CD14-positive monocyte (primary cell): ENCODE data around the gene PARP3. TPM values are rescaled to one million over a fixed set of nuclear protein-coding genes. Genes with fewer than 3 reads are reported as not detected.

Source experiments
- DNase-seq, 3 donors: peaks; one replicate each; pipeline ENCODE4 v3.0.0-alpha.2; 2011 to 2022
- H2AFZ ChIP-seq: 2 replicates; pipeline ENCODE4 v1.6.0; 2012; ENCODE audit warnings: mild to moderate bottlenecking, low read depth, low read length, inconsistent platforms; ENCODE audit not compliant: insufficient read depth, poor library complexity, severe bottlenecking
- H3K27ac ChIP-seq, 2 donors: 1 replicate in 1 of 2; 2 replicates in 1 of 2; pipeline ENCODE4 v1.5.1; 2012 to 2013; ENCODE audit warnings: low read length in 2 of 2, control low read depth in 1 of 2, inconsistent platforms in 1 of 2, low read depth in 1 of 2, mild to moderate bottlenecking in 1 of 2
- H3K27me3 ChIP-seq, 2 donors: one replicate each; pipeline versions ENCODE4 v1.6.0 to v1.6.1; 2011 to 2013; ENCODE audit warnings: low read length in 2 of 2; ENCODE audit not compliant: control insufficient read depth in 2 of 2, insufficient read depth in 2 of 2
- H3K36me3 ChIP-seq, 2 donors: replicated peaks in 1 of 2; 1 replicate in 1 of 2; 2 replicates in 1 of 2; pipeline versions ENCODE4 v1.5.1 to v1.6.1; 2012 to 2013; ENCODE audit warnings: low read length in 2 of 2, control low read depth in 1 of 2, inconsistent platforms in 1 of 2, mild to moderate bottlenecking in 1 of 2; ENCODE audit not compliant: insufficient read depth in 2 of 2, control insufficient read depth in 1 of 2
- H3K4me1 ChIP-seq, 2 donors: 1 replicate in 1 of 2; 2 replicates in 1 of 2; pipeline versions ENCODE4 v1.5.1 to v1.6.1; 2012 to 2013; ENCODE audit warnings: low read length in 2 of 2, control low read depth in 1 of 2, inconsistent platforms in 1 of 2, mild to moderate bottlenecking in 1 of 2, moderate library complexity in 1 of 2; ENCODE audit not compliant: insufficient read depth in 2 of 2, control insufficient read depth in 1 of 2
- H3K4me2 ChIP-seq: replicated peaks from 2 replicates; pipeline ENCODE3; 2012; ENCODE audit warnings: low read length, moderate library complexity, mild to moderate bottlenecking; ENCODE audit not compliant: poor library complexity, severe bottlenecking; ENCODE audit errors: extremely low read depth
- H3K4me3 ChIP-seq, 3 experiments: fragments of 200-600 bp in 1 of 3; sonication (generic) in 1 of 3; replicated peaks in 1 of 3; 1 replicate in 2 of 3; 2 replicates in 1 of 3; pipeline ENCODE4 v1.5.1; 2011 to 2013; ENCODE audit warnings: low read length in 3 of 3, mild to moderate bottlenecking in 3 of 3, control low read depth in 2 of 3, low read depth in 2 of 3, inconsistent platforms in 1 of 3, moderate library complexity in 1 of 3
- H3K79me2 ChIP-seq: 2 replicates; pipeline ENCODE4 v1.6.0; 2012; ENCODE audit warnings: mild to moderate bottlenecking, control low read depth, inconsistent platforms, low read length, moderate library complexity; ENCODE audit not compliant: insufficient read depth
- H3K9ac ChIP-seq: 2 replicates; pipeline ENCODE4 v1.6.0; 2017; ENCODE audit warnings: low read length, mild to moderate bottlenecking; ENCODE audit not compliant: insufficient read depth, poor library complexity, severe bottlenecking
- H3K9me3 ChIP-seq, 2 donors: replicated peaks in 1 of 2; 1 replicate in 1 of 2; 2 replicates in 1 of 2; pipeline versions ENCODE4 v1.5.1 to v1.6.1; 2012 to 2013; ENCODE audit warnings: low read length in 2 of 2, control low read depth in 1 of 2; ENCODE audit not compliant: control insufficient read depth in 1 of 2, insufficient read depth in 1 of 2
- H4K20me1 ChIP-seq: 2 replicates; pipeline ENCODE4 v1.6.0; 2012; ENCODE audit warnings: mild to moderate bottlenecking, low read length, control low read depth, moderate library complexity; ENCODE audit not compliant: insufficient read depth
- H3K27ac Mint-ChIP-seq, 7 donors: one replicate each; pipeline ENCODE4 v1.8.0; 2020; ENCODE audit warnings: mild to moderate bottlenecking in 7 of 7, mixed read lengths in 7 of 7, moderate library complexity in 6 of 7, inconsistent platforms in 2 of 7
- H3K27me3 Mint-ChIP-seq, 3 donors: one replicate each; pipeline ENCODE4 v1.8.0; 2021 to 2022; ENCODE audit warnings: low read depth in 3 of 3, mild to moderate bottlenecking in 3 of 3, mixed read lengths in 3 of 3, moderate library complexity in 3 of 3, inconsistent platforms in 1 of 3
- H3K36me3 Mint-ChIP-seq, 2 donors: one replicate each; pipeline ENCODE4 v1.8.0; 2020; ENCODE audit warnings: mixed read lengths in 2 of 2, inconsistent platforms in 1 of 2, mild to moderate bottlenecking in 1 of 2
- H3K4me1 Mint-ChIP-seq: one replicate; pipeline ENCODE4 v1.8.0; 2020; ENCODE audit warnings: mild to moderate bottlenecking, mixed read lengths
- H3K4me3 Mint-ChIP-seq, 2 donors: one replicate each; pipeline ENCODE4 v1.8.0; 2020; ENCODE audit warnings: mild to moderate bottlenecking in 2 of 2, mixed read lengths in 2 of 2, moderate library complexity in 1 of 2
- H3K9me3 Mint-ChIP-seq, 7 donors: one replicate each; pipeline ENCODE4 v1.8.0; 2020 to 2022; ENCODE audit warnings: mixed read lengths in 7 of 7, mild to moderate bottlenecking in 6 of 7, moderate library complexity in 6 of 7, inconsistent platforms in 2 of 7
- WGBS: methylation state at CpG from one replicate; pipeline ENCODE4 v1.1.5; 2013; ENCODE audit warnings: missing lambda C conversion rate; ENCODE audit not compliant: insufficient coverage; 5-methylcytosine and 5-hydroxymethylcytosine counted together
- intact Hi-C, 2 donors: fragments of 100-400 bp; cut with micrococcal nuclease; formaldehyde crosslinking; loops; one replicate each; pipeline versions ENCODE4 v1.15.0 to v1.15.1; 2023
- polyA plus RNA-seq, 3 donors: library from polyadenylated mRNA; depleted of rRNA in 1 of 3; unstranded in 2 of 3; stranded (reverse) in 1 of 3; fragments of 300-500 nt in 2 of 3; fragments of >200 nt in 1 of 3; fragmentation: Illumina TruSeq in 2 of 3; gene quantifications; 1 replicate in 2 of 3; 2 replicates in 1 of 3; pipeline ENCODE4 v1.2.3, GENCODE V29; 2012 to 2021
- TF ChIP-seq, protein P1 (sequence below): fragments of 200-600 bp; IDR thresholded peaks from one replicate; pipeline ENCODE4 v1.8.0; 2022; ENCODE audit warnings: antibody characterized with exemption, mild to moderate bottlenecking

The PARP3 gene
- polyA plus RNA-seq, 3 donors, result 1.2 to 6.9 (median 1.7) TPM

DNA sequence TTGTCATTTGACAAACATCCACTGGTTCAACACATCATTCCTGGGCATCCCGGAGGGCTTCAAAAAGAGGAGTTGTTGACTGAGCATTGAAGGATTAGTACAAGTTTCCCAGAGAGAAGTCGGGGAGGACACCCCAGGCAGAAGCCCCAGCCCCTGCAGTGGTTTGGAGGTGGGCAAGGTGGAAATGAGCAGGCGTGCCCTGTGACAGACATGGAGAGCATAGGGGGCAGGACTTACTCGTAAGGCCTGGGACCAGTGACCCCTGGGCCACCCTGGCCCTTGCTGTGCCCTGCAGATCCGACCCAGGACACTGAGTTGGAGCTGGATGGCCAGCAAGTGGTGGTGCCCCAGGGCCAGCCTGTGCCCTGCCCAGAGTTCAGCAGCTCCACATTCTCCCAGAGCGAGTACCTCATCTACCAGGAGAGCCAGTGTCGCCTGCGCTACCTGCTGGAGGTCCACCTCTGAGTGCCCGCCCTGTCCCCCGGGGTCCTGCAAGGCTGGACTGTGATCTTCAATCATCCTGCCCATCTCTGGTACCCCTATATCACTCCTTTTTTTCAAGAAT lies 5.9 kb downstream of the PARP3 start:
- Histone ChIP-seq H4K20me1 (no peaks in the 10 kb centered on the region), H3K27ac (no peak overlapping the region), H3K4me2 (no peak overlapping the region), H2AFZ (no peak overlapping the region), H3K79me2 (no peaks in the 10 kb centered on the region), H3K9ac (no peak overlapping the region), H3K9me3 (no peaks in the 10 kb centered on the region), H3K27me3 (no peaks in the 10 kb centered on the region), H3K36me3 (no peaks in the 10 kb centered on the region), H3K4me1 (peaks cover 5 to 8% of the 10 kb centered on the region in 2 donors), H3K4me3 (no peak overlapping the region)
- no peaks in the 10 kb centered on the region for H3K36me3 Mint-ChIP-seq
- peaks cover 8% of the 10 kb centered on the region for H3K4me1 Mint-ChIP-seq
- peaks cover 2 to 4% (median 2%) of the 10 kb centered on the region in 3 donors for H3K27me3 Mint-ChIP-seq
- no peak overlapping the region for H3K4me3 Mint-ChIP-seq
- H3K9me3 Mint-ChIP-seq, result peaks cover 0 to 1% (median 0%) of the 10 kb centered on the region in 7 donors
- DNase-seq, result no peak
- TF ChIP-seq, protein P1, sequence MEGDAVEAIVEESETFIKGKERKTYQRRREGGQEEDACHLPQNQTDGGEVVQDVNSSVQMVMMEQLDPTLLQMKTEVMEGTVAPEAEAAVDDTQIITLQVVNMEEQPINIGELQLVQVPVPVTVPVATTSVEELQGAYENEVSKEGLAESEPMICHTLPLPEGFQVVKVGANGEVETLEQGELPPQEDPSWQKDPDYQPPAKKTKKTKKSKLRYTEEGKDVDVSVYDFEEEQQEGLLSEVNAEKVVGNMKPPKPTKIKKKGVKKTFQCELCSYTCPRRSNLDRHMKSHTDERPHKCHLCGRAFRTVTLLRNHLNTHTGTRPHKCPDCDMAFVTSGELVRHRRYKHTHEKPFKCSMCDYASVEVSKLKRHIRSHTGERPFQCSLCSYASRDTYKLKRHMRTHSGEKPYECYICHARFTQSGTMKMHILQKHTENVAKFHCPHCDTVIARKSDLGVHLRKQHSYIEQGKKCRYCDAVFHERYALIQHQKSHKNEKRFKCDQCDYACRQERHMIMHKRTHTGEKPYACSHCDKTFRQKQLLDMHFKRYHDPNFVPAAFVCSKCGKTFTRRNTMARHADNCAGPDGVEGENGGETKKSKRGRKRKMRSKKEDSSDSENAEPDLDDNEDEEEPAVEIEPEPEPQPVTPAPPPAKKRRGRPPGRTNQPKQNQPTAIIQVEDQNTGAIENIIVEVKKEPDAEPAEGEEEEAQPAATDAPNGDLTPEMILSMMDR, result no peak
- no peak overlapping the region for H3K27ac Mint-ChIP-seq
- intact Hi-C loops, result no loop called here
- 92% methylated on average over 9 of the region's 10 CpGs for WGBS

DNA sequence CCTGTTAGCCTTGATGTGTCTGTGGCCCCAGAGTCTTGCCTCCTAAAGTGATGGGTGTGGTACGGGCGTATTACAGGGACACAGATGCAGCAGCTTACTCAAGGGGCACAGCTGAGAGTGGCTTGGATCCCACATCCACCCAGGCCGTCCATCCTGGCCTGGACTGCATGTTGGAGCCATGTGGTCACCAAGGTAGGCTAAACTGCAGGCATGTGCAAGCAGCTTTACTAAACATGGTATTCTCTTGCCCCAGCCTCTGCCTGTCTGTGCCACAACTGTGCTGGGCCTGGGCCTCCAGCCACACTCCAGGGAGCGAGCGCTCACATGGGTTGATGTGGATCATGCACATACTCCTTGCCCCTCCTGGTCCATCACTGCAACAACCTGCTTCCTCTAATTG lies 7.0 kb downstream of the PARP3 start:
- Histone ChIP-seq H4K20me1 (no peaks in the 10 kb centered on the region), H3K79me2 (no peaks in the 10 kb centered on the region), H3K27ac (no peak overlapping the region), H3K9me3 (no peaks in the 10 kb centered on the region), H3K9ac (no peak overlapping the region), H3K27me3 (no peaks in the 10 kb centered on the region), H2AFZ (no peak overlapping the region), H3K4me1 (peaks cover 13 to 14% of the 10 kb centered on the region in 2 donors), H3K4me3 (no peak overlapping the region), H3K4me2 (no peak overlapping the region), H3K36me3 (no peaks in the 10 kb centered on the region)
- Mint-ChIP-seq H3K9me3 (peaks cover 0 to 2% (median 0%) of the 10 kb centered on the region in 7 donors), H3K4me1 (peaks cover 16% of the 10 kb centered on the region), H3K27ac (no peak overlapping the region), H3K36me3 (no peaks in the 10 kb centered on the region), H3K4me3 (no peak overlapping the region), H3K27me3 (peaks cover 2 to 4% (median 2%) of the 10 kb centered on the region in 3 donors)
- WGBS, result 100% methylated on average over 5 of the region's 5 CpGs
- TF ChIP-seq, protein P1, result no peak
- DNase-seq, result no peak
- intact Hi-C loops, result no loop called here
